Posterior cingulate gyrus (tissue), 11 donors: Measurements from ENCODE around the gene THAP12.
A peak's percentile ranks its signal among the peaks of the same experiment; 100 is the strongest.
"Not testable (repeated sequence)": the region's sequence is repeated elsewhere in the genome, so short reads cannot be mapped to it uniquely, and the experiment has no call there.

Experiments used
- DNase-seq, 10 donors: peaks; one replicate each; pipeline versions ENCODE4 v3.0.0 to v3.0.0-alpha.2; 2020 to 2021; ENCODE audit warnings: mixed read lengths in 3 of 10
- intact Hi-C: fragments of 100-400 bp; cut with DNase I; formaldehyde crosslinking; loops from one replicate; pipeline ENCODE4 v1.15.1; 2023

THAP12 gene

GRCh38 chr11:76380977-76381719 lies at the start of gene THAP12, which contains the start of gene GVQW3:
THAP12 (minus strand) TSS chr11:76381132; CDS start chr11:76380836, 296 bp downstream.
GVQW3 (plus strand) TSS chr11:76381323; CDS start chr11:76381829, 506 bp downstream.
- intact Hi-C loops: loop anchor here (1.0 to 5.0 kb wide), 2 partner anchors 64 to 144 kb away; partner anchors contain the start of gene EMSY
- DNase-seq: peak; percentile 93 to 99 (median 96)

GRCh38 chr11:76426660-76427059 lies 45.7 kb upstream of the THAP12 start:
- DNase-seq: no peak
- intact Hi-C loops: no loop called here

GRCh38 chr11:76424891-76425290 lies 44.0 kb upstream of the THAP12 start:
- intact Hi-C loops: no loop called here
- DNase-seq: no peak

GRCh38 chr11:76424379-76424778 lies 43.4 kb upstream of the THAP12 start:
- intact Hi-C loops: no loop called here
- DNase-seq: no peak

- intact Hi-C loops: no loop called here
- no peak for DNase-seq
Observed at GRCh38 chr11:76419896-76420295, 39.0 kb upstream of the THAP12 start.

GRCh38 chr11:76415073-76415472 lies 34.1 kb upstream of the THAP12 start:
- intact Hi-C loops: no loop called here
- no peak for DNase-seq

- intact Hi-C loops: no loop called here
- no peak for DNase-seq
Observed at GRCh38 chr11:76410851-76411357, 30.0 kb upstream of the THAP12 start.

- intact Hi-C loops: no loop called here
- DNase-seq: no peak
Observed at GRCh38 chr11:76408171-76408965, 27.4 kb upstream of the THAP12 start.

GRCh38 chr11:76406359-76406758 lies 25.4 kb upstream of the THAP12 start:
- intact Hi-C loops: no loop called here
- DNase-seq: no peak

GRCh38 chr11:76401484-76401883 lies 20.6 kb upstream of the THAP12 start:
- intact Hi-C loops, DNase-seq: not testable (repeated sequence)

GRCh38 chr11:76400967-76401366 lies 20.0 kb upstream of the THAP12 start:
- intact Hi-C loops: no loop called here
- no peak for DNase-seq

GRCh38 chr11:76397383-76397782 lies 16.5 kb upstream of the THAP12 start:
- DNase-seq: no peak
- intact Hi-C loops: no loop called here

- DNase-seq: no peak
- intact Hi-C loops: no loop called here
Observed at GRCh38 chr11:76395296-76395695, 14.4 kb upstream of the THAP12 start.

- intact Hi-C loops: no loop called here
- no peak for DNase-seq
Observed at GRCh38 chr11:76394411-76394810, 13.5 kb upstream of the THAP12 start.

GRCh38 chr11:76392870-76393269 lies 11.9 kb upstream of the THAP12 start:
- intact Hi-C loops: no loop called here
- DNase-seq: no peak

GRCh38 chr11:76391811-76392475 lies 11.0 kb upstream of the THAP12 start:
- no peak for DNase-seq
- intact Hi-C loops: no loop called here

- intact Hi-C loops: no loop called here
- no peak for DNase-seq
Observed at GRCh38 chr11:76391021-76391420, 10.1 kb upstream of the THAP12 start.

GRCh38 chr11:76388408-76388807 lies 7.5 kb upstream of the THAP12 start:
- intact Hi-C loops: no loop called here
- DNase-seq: no peak

- intact Hi-C loops: no loop called here
- no peak for DNase-seq
Observed at GRCh38 chr11:76385903-76386302, 5.0 kb upstream of the THAP12 start.

GRCh38 chr11:76382209-76382608 lies 1.3 kb upstream of the THAP12 start:
- DNase-seq: no peak
- intact Hi-C loops: loop anchor here (5.0 kb wide), 1 partner anchor 145 kb away; no protein-coding TSS in a partner anchor
